Loucy (cell line): Measurements from ENCODE around the gene DUSP22.

Experiments
- EZH2phosphoT487 ChIP-seq: fragments of 200-600 bp; IDR thresholded peaks from 2 replicates; pipeline ENCODE4 v1.6.1; 2018; ENCODE audit warnings: antibody characterized with exemption, mild to moderate bottlenecking, moderate library complexity, borderline replicate concordance
- TF ChIP-seq, protein P1 (sequence below): fragments of 200-600 bp; sonication (generic); conservative IDR thresholded peaks from 2 replicates; pipeline ENCODE4 v1.5.1; 2014; ENCODE audit warnings: mild to moderate bottlenecking, antibody characterized with exemption, low read length

- TF ChIP-seq, protein P1, sequence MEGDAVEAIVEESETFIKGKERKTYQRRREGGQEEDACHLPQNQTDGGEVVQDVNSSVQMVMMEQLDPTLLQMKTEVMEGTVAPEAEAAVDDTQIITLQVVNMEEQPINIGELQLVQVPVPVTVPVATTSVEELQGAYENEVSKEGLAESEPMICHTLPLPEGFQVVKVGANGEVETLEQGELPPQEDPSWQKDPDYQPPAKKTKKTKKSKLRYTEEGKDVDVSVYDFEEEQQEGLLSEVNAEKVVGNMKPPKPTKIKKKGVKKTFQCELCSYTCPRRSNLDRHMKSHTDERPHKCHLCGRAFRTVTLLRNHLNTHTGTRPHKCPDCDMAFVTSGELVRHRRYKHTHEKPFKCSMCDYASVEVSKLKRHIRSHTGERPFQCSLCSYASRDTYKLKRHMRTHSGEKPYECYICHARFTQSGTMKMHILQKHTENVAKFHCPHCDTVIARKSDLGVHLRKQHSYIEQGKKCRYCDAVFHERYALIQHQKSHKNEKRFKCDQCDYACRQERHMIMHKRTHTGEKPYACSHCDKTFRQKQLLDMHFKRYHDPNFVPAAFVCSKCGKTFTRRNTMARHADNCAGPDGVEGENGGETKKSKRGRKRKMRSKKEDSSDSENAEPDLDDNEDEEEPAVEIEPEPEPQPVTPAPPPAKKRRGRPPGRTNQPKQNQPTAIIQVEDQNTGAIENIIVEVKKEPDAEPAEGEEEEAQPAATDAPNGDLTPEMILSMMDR, result no peak
- TF ChIP-seq EZH2phosphoT487, result no peak
Measured at GRCh38 chr6:282867-283416, 9.3 kb upstream of the DUSP22 start.
